ENCODE data around the gene NRK.

- TF ChIP-seq POLR2A (IDR thresholded peaks at IDR 0.05) (no peak), POLR2AphosphoS5 (IDR thresholded peaks at IDR 0.05) (no peak), CTCF (IDR thresholded peaks at IDR 0.05) (no peak)
These were observed 147.1 kb downstream of the NRK start for GRCh38 chrX:105969487-105969886.

Measured in breast epithelium (tissue), 3 donors.